ENCODE results near the gene SETMAR.

GRCh38 chr3:4332574-4332973, 29.4 kb downstream of the SETMAR start:
- TF ChIP-seq CTCF (IDR thresholded peaks at IDR 0.05; ENCODE audit: borderline replicate concordance, extremely low read depth, low read length, poor library complexity, severe bottlenecking): no peak
- TF ChIP-seq EZH2 (IDR thresholded peaks at IDR 0.05; ENCODE audit: borderline replicate concordance, low read depth, low read length, severe bottlenecking): no peak

Measured in DND-41 (cell line).